ENCODE data around the gene IRAK2. TPM values are rescaled to one million over a fixed set of nuclear protein-coding genes. Genes with fewer than 3 reads are reported as not detected.

The IRAK2 gene
- total RNA-seq, 1 donor from 2014 or later, result 4.7 TPM

- DNase-seq (ENCODE audit: low spot score), result no peak
Observed at GRCh38 chr3:10248984-10249748, 84.4 kb downstream of the IRAK2 start.

DNA sequence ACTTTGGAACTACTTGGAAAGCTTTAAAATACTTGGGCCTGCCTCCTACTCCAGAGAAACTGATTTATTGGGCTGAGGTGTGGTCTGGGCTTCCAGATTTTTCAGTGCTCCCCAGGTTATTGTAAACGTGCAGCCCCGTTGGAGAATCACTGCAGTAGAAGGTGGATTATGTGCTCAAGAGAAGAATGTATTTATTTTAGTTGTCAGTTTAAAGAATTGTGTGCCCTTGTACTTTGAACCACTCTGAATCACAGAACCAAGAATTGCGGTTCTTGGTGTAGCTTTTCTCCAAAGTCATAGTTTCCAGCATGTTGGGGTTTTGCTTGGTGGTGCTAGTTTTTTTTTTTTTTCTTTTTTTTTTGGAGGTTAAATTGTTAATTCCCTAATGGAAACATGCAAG is 85.1 kb downstream of the IRAK2 start:
- no peak for DNase-seq (ENCODE audit: low spot score)

GRCh38 chr3:10251006-10251405 is 86.3 kb downstream of the IRAK2 start:
- no peak for DNase-seq (ENCODE audit: low spot score)

DNA sequence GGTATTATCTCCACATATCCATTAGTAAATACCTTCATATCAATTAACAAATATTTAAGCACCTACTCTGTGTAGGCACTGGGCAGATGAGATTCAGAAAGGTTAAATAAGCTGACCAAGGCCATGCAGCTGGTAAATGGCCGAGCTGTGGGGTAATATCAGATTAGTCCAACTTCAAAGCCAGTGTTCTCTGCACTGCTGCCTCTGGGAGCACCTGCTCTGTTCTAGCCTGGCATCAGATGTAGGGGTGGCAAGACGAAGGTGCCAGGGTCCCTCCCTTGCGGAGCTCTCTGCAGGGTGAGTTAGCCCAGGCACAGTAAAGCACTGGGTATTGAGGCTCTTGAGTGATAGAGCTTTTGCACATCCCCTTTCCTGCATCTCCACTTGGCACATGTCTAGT is 89.0 kb downstream of the IRAK2 start:
- DNase-seq (ENCODE audit: low spot score), result no peak

- DNase-seq (ENCODE audit: low spot score), result no peak
Observed at GRCh38 chr3:10255835-10256234, 91.1 kb downstream of the IRAK2 start.

DNA sequence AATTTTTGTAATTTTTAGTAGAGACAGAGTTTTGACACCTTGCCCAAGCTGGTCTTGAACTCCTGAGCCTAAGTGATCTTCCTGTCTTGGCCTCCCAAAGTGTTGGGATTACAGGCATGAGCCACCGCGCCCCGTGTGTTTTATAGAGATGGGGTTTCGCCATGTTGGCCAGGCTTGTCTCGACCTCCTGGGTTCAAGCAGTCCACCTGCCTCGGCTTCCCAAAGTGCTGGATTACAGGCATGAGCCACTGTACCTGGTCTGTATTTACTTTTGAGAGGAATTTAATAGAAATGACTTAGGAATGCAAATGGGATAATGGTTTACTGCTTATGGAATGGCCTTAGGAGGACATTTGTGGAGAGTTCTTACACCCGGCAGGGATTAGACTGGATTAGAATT is 94.3 kb downstream of the IRAK2 start:
- peak; percentile 87 for DNase-seq (ENCODE audit: low spot score)

GRCh38 chr3:10259798-10260197 is 95.1 kb downstream of the IRAK2 start:
- DNase-seq (ENCODE audit: low spot score), result no peak

- no peak for DNase-seq (ENCODE audit: low spot score)
Observed at GRCh38 chr3:10260211-10260701, 95.5 kb downstream of the IRAK2 start.

- peak; percentile 39 for DNase-seq (ENCODE audit: low spot score)
Observed at GRCh38 chr3:10262027-10262426, 97.3 kb downstream of the IRAK2 start.

DNA sequence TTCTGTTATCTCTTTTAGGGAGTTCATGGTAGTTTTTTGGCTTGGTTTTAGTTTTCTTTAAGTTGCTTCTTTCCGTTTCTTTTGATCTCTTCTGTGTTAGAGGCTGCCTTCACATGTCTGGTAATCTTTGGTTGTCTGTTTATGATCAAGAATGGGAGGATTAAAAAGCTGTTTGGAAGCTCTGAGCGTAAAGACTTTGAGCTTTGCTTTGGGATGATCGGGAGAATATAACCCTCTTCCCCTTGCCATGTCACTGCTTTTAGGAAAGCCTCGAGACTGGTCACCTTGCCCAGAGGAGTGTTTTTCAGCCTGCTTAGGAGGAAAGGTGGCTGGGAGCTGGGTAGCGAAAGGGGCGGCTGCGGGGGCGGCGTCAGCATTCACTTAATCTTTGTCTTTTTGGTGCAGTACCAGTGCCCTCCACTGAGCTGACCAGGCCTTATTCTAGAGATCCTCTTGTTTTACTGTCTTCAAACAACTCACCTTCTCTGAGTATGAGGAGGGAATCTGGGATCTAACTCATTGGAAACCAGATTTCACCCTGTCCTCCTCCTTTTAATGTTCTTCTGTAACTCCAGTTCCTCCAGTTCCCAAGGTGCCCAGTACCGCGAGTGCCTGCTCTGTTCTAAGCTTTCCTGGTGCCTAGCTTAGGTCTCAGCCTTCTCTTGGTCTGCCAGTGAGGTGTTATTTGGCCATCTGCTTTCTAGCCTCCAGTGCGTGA is 99.1 kb downstream of the IRAK2 start:
- DNase-seq (ENCODE audit: low spot score), result peak; percentile 57

GRCh38 chr3:10265833-10266232 is 101.1 kb downstream of the IRAK2 start:
- DNase-seq (ENCODE audit: low spot score), result no peak

GRCh38 chr3:10266936-10267335 is 102.2 kb downstream of the IRAK2 start:
- peak; percentile 30 for DNase-seq (ENCODE audit: low spot score)

- no peak for DNase-seq (ENCODE audit: low spot score)
Observed at GRCh38 chr3:10268116-10268515, 103.4 kb downstream of the IRAK2 start.

- peak; percentile 11 for DNase-seq (ENCODE audit: low spot score)
Observed at GRCh38 chr3:10268930-10269329, 104.2 kb downstream of the IRAK2 start.

DNA sequence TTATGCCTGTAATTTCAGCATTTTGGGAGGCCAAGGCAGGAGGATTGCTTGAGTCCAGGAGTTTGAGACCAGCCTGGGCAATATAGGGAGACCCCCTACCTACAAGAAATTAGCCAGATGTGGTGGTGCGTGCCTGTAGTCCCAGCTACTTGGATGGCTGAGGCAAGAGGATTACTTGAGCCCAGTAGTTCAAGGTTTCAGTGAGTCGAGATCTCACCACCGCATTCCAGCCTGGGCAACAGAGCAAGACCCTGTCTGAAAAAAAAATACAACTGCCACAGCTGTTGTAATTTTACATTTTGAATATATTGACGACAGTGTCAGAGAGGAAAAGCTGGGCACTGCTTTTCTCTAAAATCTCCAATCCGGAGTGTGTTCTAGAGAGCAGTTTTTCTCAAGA is 104.7 kb downstream of the IRAK2 start:
- DNase-seq (ENCODE audit: low spot score), result no peak

- DNase-seq (ENCODE audit: low spot score), result peak; percentile 9
Observed at GRCh38 chr3:10272476-10272875, 107.8 kb downstream of the IRAK2 start.

DNA sequence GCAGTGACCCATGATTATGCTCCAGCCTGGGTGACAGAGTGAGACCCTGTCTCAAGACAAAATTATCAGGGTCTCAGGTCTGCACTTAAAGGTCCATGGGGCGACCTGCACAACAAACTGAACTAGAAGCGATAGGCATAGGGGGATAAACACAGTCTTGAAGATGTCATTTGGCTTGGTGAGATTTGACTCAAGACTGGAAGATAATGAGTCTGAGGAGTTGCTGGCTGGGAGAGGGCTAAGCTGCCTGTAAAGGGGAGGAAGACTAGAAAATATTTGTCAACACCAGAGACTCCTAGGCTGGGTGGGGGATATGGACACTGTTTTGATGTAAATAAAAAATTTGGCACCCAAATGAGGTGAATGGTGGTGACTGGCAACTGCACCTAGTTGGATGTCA is 108.3 kb downstream of the IRAK2 start:
- peak; percentile 12 for DNase-seq (ENCODE audit: low spot score)

- DNase-seq (ENCODE audit: low spot score), result no peak
Observed at GRCh38 chr3:10273702-10274305, 109.1 kb downstream of the IRAK2 start.

DNA sequence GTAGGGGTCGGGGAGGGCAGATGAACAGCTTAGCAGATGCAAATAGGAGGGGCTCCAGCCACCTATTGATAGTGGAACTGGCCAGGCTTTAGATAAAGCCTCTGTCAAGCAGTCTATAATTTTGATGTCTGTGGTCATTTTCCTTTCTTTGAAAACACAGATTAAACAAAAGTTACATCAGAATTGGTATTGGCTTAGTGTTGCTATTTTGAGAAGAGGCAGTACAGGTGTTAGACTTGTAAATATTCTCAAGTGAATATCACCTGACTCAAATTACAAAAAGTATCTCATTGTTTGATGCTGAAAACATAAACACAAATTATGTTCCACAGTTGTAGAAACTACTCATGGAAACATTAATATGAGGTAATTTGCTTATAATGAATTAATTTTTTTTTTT is 109.9 kb downstream of the IRAK2 start:
- no peak for DNase-seq (ENCODE audit: low spot score)

DNA sequence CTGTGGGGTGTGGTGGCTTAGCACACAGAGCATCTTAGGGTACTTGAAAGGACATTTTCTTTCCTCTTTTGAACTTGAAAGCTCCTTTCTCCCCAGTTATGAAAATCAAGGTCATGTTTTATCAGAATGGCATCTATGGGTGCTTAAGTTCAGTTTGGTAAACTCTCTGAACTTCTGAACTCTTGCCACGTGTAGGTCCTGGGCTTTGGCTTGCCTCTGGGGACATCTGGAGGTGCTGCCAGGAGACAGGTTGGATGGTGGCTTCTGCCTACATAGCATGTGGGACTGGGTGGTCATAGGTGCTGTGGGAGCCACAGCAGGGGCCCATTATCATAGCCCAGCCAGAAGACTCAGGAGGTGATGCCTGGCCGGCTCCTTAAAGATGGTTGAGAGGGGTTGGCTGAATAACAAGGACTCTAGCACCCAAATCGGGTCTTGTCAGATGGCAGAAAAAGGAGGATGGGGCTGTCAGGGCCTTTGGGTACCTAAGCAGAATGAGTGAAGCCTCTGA is 112.5 kb downstream of the IRAK2 start:
- DNase-seq (ENCODE audit: low spot score), result peak; percentile 77

DNA sequence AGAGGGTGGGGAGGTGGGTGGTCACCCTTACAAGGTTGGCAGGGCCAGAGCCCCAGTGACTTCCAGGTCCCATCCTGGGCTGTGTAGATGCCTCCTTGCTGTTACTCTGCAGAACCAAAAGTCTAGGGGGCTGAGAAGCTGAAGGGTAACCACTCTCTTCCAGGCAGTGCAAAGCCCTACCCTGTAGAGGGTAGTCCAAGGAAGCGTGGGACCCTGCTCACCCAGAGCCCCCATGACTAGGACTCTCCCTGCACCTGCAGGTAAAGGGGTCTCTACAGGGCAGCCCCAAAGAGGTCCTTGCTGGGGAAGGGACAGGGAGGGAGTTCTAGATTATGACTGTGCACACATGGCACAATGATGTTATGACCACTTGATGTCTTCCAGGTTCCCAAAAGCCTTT is 113.8 kb downstream of the IRAK2 start:
- DNase-seq (ENCODE audit: low spot score), result peak; percentile 47

Measured in mesenteric fat pad (tissue), 1 donor.